ENCODE results near the gene NTHL1. TPM values are rescaled to one million over a fixed set of nuclear protein-coding genes. Genes with fewer than 3 reads are reported as not detected.

Gene NTHL1
- total RNA-seq, 2 donors from 2014 or later, result 16.4 to 24.9 TPM

GRCh38 chr16:2054543-2055245, 7.1 kb upstream of the NTHL1 start:
- Histone ChIP-seq H3K4me1 (replicated peaks) (no peaks in the 10 kb centered on the region), H3K9me3 (no peaks in the 10 kb centered on the region), H3K27me3 (replicated peaks; ENCODE audit: insufficient read depth) (no peaks in the 10 kb centered on the region), H3K4me3 (no peak overlapping the region), H3K27ac (no peak overlapping the region), H3K36me3 (peaks cover 0 to under 1% of the 10 kb centered on the region in 2 donors)
- 72% methylated on average over 21 of the region's 29 CpGs for WGBS
- no peak for DNase-seq (ENCODE audit: low spot score)
- intact Hi-C loops (cut with DNase I), result no loop called here
- no peak for TF ChIP-seq POLR2AphosphoS5 (IDR thresholded peaks at IDR 0.05)
- TF ChIP-seq, protein P1, sequence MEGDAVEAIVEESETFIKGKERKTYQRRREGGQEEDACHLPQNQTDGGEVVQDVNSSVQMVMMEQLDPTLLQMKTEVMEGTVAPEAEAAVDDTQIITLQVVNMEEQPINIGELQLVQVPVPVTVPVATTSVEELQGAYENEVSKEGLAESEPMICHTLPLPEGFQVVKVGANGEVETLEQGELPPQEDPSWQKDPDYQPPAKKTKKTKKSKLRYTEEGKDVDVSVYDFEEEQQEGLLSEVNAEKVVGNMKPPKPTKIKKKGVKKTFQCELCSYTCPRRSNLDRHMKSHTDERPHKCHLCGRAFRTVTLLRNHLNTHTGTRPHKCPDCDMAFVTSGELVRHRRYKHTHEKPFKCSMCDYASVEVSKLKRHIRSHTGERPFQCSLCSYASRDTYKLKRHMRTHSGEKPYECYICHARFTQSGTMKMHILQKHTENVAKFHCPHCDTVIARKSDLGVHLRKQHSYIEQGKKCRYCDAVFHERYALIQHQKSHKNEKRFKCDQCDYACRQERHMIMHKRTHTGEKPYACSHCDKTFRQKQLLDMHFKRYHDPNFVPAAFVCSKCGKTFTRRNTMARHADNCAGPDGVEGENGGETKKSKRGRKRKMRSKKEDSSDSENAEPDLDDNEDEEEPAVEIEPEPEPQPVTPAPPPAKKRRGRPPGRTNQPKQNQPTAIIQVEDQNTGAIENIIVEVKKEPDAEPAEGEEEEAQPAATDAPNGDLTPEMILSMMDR (IDR thresholded peaks at IDR 0.05), result no peak

- TF ChIP-seq, protein P1 (IDR thresholded peaks at IDR 0.05), result no peak
- TF ChIP-seq POLR2A (IDR thresholded peaks at IDR 0.05), result no peak
- no peak for TF ChIP-seq POLR2AphosphoS5 (IDR thresholded peaks at IDR 0.05)
- H3K36me3 ChIP-seq, result no peaks in the 10 kb centered on the region
- no peaks in the 10 kb centered on the region for H3K4me1 ChIP-seq (replicated peaks)
- no peaks in the 10 kb centered on the region for H3K27me3 ChIP-seq (replicated peaks; ENCODE audit: insufficient read depth)
- 96% methylated on average over 17 of the region's 17 CpGs for WGBS
- no peak overlapping the region for H3K4me3 ChIP-seq
- H3K9me3 ChIP-seq, result no peaks in the 10 kb centered on the region
- intact Hi-C loops (cut with DNase I), result no loop called here
- DNase-seq (ENCODE audit: low spot score), result no peak
- no peak overlapping the region for H3K27ac ChIP-seq
Measured at GRCh38 chr16:2053897-2054296, 6.3 kb upstream of the NTHL1 start.

GRCh38 chr16:2053211-2053610, 5.6 kb upstream of the NTHL1 start:
- no peaks in the 10 kb centered on the region for H3K36me3 ChIP-seq
- 86% methylated on average over 8 of the region's 21 CpGs for WGBS
- H3K9me3 ChIP-seq, result no peaks in the 10 kb centered on the region
- no peaks in the 10 kb centered on the region for H3K27me3 ChIP-seq (replicated peaks; ENCODE audit: insufficient read depth)
- H3K27ac ChIP-seq, result no peak overlapping the region
- H3K4me1 ChIP-seq (replicated peaks), result peaks cover 6% of the 10 kb centered on the region
- DNase-seq (ENCODE audit: low spot score), result no peak
- H3K4me3 ChIP-seq, result no peak overlapping the region
- no peak for TF ChIP-seq POLR2AphosphoS5 (IDR thresholded peaks at IDR 0.05)
- TF ChIP-seq, protein P1 (IDR thresholded peaks at IDR 0.05), result no peak
- intact Hi-C loops (cut with DNase I), result no loop called here

DNA sequence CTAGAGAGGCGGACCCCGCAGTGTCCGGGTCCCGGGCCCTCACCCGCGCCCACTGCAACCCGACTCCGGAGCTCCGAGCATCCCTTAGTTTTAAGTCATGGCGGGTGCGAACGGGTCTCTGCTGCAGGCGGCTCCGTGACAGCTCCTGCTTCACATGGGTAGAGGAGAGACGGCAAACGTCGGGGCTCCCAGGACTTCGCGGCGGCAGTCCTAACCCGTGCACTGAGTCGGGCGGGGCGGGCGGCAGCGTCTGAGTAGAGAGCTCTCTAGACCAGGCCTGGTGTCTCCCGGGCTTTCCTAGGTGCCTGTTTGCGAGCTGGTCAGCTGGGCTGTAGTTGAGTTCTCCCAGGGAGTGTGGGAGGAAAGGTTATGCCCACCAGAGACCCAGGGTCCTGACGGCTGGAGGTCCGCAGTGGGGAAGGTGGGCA, 496 bp upstream of the NTHL1 start:
- H3K4me3 ChIP-seq, result peak overlapping the region; percentile 91
- no peak for DNase-seq (ENCODE audit: low spot score)
- no peaks in the 10 kb centered on the region for H3K36me3 ChIP-seq
- TF ChIP-seq POLR2A (IDR thresholded peaks at IDR 0.05) (no peak), POLR2AphosphoS5 (IDR thresholded peaks at IDR 0.05) (no peak)
- TF ChIP-seq, protein P1 (IDR thresholded peaks at IDR 0.05), result no peak
- H3K9me3 ChIP-seq, result no peaks in the 10 kb centered on the region
- intact Hi-C loops (cut with DNase I), result no loop called here
- no peaks in the 10 kb centered on the region for H3K27me3 ChIP-seq (replicated peaks; ENCODE audit: insufficient read depth)
- WGBS, result under 1% methylated on average over 30 of the region's 30 CpGs
- peaks cover 9% of the 10 kb centered on the region for H3K4me1 ChIP-seq (replicated peaks)
- H3K27ac ChIP-seq, result peak overlapping the region; percentile 66 to 73

DNA sequence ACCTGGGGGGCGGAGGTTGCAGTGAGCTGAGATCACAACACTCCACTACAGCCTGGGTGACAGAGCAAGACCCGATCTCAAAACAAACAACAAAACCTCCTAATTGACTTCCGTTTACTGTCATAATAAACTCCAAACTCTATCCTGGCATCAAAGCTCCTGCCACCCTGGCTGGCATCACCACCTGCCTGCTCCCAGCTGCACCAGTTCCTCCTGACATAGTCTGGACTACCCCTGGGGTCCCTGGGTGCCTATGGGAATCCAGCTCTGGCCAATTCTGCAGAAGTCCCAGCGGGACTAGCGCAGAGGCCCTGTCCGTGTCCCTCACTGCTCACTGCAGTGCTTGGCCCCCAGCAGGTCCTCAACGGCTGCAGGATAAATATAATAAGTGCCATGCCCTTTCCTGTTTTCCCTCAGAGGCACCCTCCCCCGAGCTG, 723 bp downstream of the NTHL1 start:
- TF ChIP-seq POLR2AphosphoS5 (IDR thresholded peaks at IDR 0.05), result no peak
- TF ChIP-seq POLR2A (IDR thresholded peaks at IDR 0.05), result no peak
- TF ChIP-seq, protein P1 (IDR thresholded peaks at IDR 0.05), result no peak
- H3K4me3 ChIP-seq, result peak overlapping the region; percentile 91
- DNase-seq (ENCODE audit: low spot score), result no peak
- H3K4me1 ChIP-seq (replicated peaks), result peaks cover 9% of the 10 kb centered on the region
- H3K27ac ChIP-seq, result peak overlapping the region; percentile 66 to 73
- H3K27me3 ChIP-seq (replicated peaks; ENCODE audit: insufficient read depth), result no peaks in the 10 kb centered on the region
- H3K36me3 ChIP-seq, result no peaks in the 10 kb centered on the region
- H3K9me3 ChIP-seq, result no peaks in the 10 kb centered on the region
- 15% methylated on average over 8 of the region's 8 CpGs for WGBS
- intact Hi-C loops (cut with DNase I), result no loop called here
